IgD-negative memory B cell (primary cell): ENCODE data around the gene ZDHHC14. TPM values are rescaled to one million over a fixed set of nuclear protein-coding genes. Genes with fewer than 3 reads are reported as not detected.
A peak's percentile ranks its signal among the peaks of the same experiment; 100 is the strongest.
"Not testable (repeated sequence)": the region's sequence is repeated elsewhere in the genome, so short reads cannot be mapped to it uniquely, and the experiment has no call there.

Experiments used
- H3K27ac Mint-ChIP-seq, 3 donors: one replicate each; pipeline ENCODE4 v1.8.0; 2020 to 2022; ENCODE audit warnings: mild to moderate bottlenecking in 3 of 3, mixed read lengths in 3 of 3, moderate library complexity in 1 of 3
- H3K27me3 Mint-ChIP-seq: one replicate; pipeline ENCODE4 v1.8.0; 2021; ENCODE audit warnings: mixed read lengths
- H3K36me3 Mint-ChIP-seq: one replicate; pipeline ENCODE4 v1.8.0; 2020; ENCODE audit warnings: mild to moderate bottlenecking, mixed read lengths
- H3K4me1 Mint-ChIP-seq, 3 donors: one replicate each; pipeline ENCODE4 v1.8.0; 2020 to 2022; ENCODE audit warnings: mixed read lengths in 3 of 3, mild to moderate bottlenecking in 1 of 3
- H3K4me3 Mint-ChIP-seq, 4 donors: one replicate each; pipeline ENCODE4 v1.8.0; 2020 to 2022; ENCODE audit warnings: mild to moderate bottlenecking in 4 of 4, mixed read lengths in 4 of 4, moderate library complexity in 3 of 4
- H3K9me3 Mint-ChIP-seq, 3 donors: one replicate each; pipeline ENCODE4 v1.8.0; 2020 to 2021; ENCODE audit warnings: mixed read lengths in 3 of 3, mild to moderate bottlenecking in 1 of 3
- polyA plus RNA-seq: library from polyadenylated mRNA; unstranded; fragments of 300-500 nt; fragmentation: Illumina TruSeq; gene quantifications from one replicate; pipeline ENCODE4 v1.2.3, GENCODE V29; 2021

The ZDHHC14 gene
- polyA plus RNA-seq, 1 donor from 2014 or later = 13.5 TPM

DNA sequence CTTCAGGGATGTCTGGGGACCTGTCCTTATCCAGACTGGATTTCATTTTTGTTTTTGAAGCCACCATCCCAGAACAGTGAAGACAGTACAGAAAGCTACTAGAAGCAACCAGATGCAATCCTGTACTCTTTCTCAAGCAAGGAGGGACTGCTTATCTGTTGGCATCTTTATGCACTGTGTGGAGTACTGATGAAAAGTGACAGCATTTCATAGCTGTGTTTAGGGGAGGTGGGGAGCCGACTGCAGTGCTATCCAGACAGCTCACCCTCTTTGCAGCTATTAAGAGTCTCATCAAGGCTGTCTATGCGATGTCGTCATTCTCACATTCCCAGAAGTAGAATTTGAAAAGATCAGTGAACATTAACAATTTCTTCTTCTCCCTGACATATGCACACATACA, 5.5 kb downstream of the ZDHHC14 start:
- H3K9me3 Mint-ChIP-seq = peaks cover 4 to 24% (median 6%) of the 10 kb centered on the region in 3 donors
- H3K27ac Mint-ChIP-seq = no peak overlapping the region
- H3K4me1 Mint-ChIP-seq = peaks cover 19 to 24% (median 22%) of the 10 kb centered on the region in 3 donors
- H3K4me3 Mint-ChIP-seq = no peak overlapping the region
- no peaks in the 10 kb centered on the region for H3K27me3 Mint-ChIP-seq
- peaks cover 10% of the 10 kb centered on the region for H3K36me3 Mint-ChIP-seq

DNA sequence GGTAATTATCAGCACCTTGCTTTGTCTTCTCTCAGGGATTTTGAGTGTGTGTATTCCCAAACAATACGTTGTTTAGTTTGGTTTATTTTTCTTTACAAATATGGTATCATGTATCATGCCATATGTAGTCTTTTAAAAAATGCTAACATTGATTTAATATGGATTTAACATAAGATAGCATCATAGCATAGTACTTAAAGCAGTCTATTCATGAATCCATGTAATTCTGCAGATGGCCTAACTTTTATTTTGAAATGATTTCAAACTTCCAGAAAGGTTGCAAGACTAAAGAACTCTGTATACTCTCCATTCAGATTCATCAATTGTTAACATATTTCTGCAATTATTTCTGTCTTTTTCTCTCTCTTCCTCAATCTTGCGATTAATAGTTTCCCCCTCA, 7.9 kb downstream of the ZDHHC14 start:
- H3K9me3 Mint-ChIP-seq = peaks cover 4 to 26% (median 8%) of the 10 kb centered on the region in 3 donors
- H3K4me1 Mint-ChIP-seq = peaks cover 19 to 24% (median 22%) of the 10 kb centered on the region in 3 donors
- H3K4me3 Mint-ChIP-seq = no peak overlapping the region
- no peak overlapping the region for H3K27ac Mint-ChIP-seq
- peaks cover 14% of the 10 kb centered on the region for H3K36me3 Mint-ChIP-seq
- peaks cover 1% of the 10 kb centered on the region for H3K27me3 Mint-ChIP-seq

GRCh38 chr6:157390273-157391060, 9.5 kb downstream of the ZDHHC14 start:
- Mint-ChIP-seq H3K36me3 (peaks cover 13% of the 10 kb centered on the region), H3K4me1 (peaks cover 15 to 20% (median 20%) of the 10 kb centered on the region in 3 donors), H3K27ac (no peak overlapping the region), H3K9me3 (peaks cover 4 to 26% (median 8%) of the 10 kb centered on the region in 3 donors), H3K4me3 (peak overlapping the region in 1 of 4 donors; percentile 41), H3K27me3 (peaks cover 1% of the 10 kb centered on the region)

DNA sequence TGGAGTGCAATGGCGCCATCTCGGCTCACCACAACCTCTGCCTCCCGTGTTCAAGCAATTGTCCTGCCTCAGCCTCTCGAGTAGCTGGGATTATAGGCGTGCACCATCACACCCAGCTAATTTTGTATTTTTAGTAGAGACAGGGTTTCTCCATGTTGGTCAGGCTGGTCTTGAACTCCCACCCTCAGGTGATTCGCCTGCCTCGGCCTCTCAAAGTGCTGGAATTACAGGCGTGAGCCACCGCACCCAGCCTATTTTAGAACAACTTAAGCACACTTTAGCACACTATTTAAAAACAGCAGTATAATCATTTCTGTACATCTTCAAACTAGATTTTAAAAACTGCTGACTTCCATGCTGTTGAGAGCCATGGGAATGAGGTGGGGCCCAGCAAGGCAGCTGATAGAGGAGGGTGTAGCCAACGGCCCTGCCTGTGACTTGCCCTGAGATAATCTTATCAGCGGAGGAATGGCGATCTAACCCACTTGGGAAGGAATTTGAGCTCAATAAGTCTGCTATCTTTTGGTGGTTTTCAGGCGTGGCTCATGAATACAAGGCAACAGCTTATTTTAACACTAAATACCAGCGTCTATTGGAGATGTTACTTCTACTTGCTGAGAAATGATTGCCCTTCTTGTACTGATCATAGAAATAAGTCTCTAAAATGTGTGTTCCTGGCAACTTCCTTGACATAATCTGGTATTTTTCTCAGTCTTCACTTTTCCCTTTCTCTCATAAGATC, 12.1 kb downstream of the ZDHHC14 start:
- peak overlapping the region in 1 of 3 donors; percentile 52 for H3K27ac Mint-ChIP-seq
- H3K27me3 Mint-ChIP-seq = peaks cover 1% of the 10 kb centered on the region
- H3K4me3 Mint-ChIP-seq = no peak overlapping the region
- peaks cover 4 to 23% (median 8%) of the 10 kb centered on the region in 3 donors for H3K9me3 Mint-ChIP-seq
- peaks cover 18% of the 10 kb centered on the region for H3K36me3 Mint-ChIP-seq
- H3K4me1 Mint-ChIP-seq = peaks cover 22 to 27% (median 25%) of the 10 kb centered on the region in 3 donors

DNA sequence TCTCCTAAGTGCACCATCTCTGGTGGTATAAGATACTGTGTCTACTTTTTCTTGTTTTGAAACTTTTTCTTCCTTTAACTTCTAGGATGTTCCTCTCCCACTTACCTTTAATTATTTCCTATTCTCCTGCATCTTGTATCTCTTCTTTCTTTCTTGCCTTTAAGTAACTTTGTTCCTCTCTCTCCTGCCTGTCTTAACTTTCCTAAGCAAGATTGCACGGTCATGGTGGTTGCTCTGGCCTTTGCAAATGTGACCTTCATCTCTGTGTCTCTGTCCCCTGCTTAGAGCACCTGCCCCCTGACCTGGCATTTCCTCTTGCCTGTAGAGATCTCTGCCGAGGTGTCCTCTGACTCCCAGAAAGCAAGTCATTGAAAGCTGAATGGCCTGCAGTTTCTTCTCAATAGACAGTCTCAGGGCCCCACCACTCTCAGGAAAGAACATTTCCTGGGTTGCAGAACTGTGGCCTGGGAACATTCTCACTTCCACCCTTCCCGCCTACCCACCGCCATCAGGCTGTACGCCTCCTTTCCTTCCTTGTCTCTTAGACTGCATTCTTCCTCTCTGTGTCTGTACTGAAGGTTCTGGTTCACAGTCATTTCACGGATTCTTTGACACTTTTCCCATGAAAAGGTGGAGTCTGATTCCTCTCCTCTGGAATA, 12.8 kb downstream of the ZDHHC14 start:
- Mint-ChIP-seq H3K27me3 (peaks cover 1% of the 10 kb centered on the region), H3K36me3 (peaks cover 17% of the 10 kb centered on the region), H3K27ac (peak overlapping the region in 1 of 3 donors; percentile 74), H3K4me3 (peak overlapping the region in 1 of 4 donors; percentile 58), H3K4me1 (peaks cover 19 to 27% (median 25%) of the 10 kb centered on the region in 3 donors), H3K9me3 (peaks cover 4 to 19% (median 8%) of the 10 kb centered on the region in 3 donors)

- not testable (repeated sequence) for H3K4me3 Mint-ChIP-seq, H3K27ac Mint-ChIP-seq, H3K27me3 Mint-ChIP-seq
- Mint-ChIP-seq H3K9me3 (peaks cover 0 to 11% (median 5%) of the 10 kb centered on the region in 3 donors), H3K36me3 (peaks cover 17% of the 10 kb centered on the region), H3K4me1 (peaks cover 19 to 30% (median 27%) of the 10 kb centered on the region in 3 donors)
Measured at GRCh38 chr6:157395199-157395598, 14.2 kb downstream of the ZDHHC14 start.

GRCh38 chr6:157396026-157396425, 15.0 kb downstream of the ZDHHC14 start:
- peaks cover 0 to 4% (median 2%) of the 10 kb centered on the region in 3 donors for H3K9me3 Mint-ChIP-seq

DNA sequence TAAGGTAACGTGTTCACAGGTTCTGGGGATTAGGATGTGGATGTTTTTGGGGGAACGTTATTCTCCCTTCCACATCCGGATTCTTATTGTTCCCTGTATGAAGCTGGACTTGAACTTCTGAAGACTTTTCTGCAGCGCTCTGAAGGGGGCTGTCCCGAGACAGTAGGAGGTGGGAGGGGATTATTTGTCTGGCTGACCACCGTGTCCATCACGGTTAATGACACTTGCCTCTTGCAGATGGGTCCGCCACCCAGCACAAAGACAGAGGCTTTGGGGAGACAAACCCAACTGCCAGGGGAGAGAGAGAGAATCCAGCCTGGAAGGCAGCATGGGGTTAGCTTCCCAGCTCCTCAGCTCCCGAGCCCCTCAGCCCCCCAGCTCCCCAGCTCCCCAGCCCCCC, 16.7 kb downstream of the ZDHHC14 start:
- Mint-ChIP-seq H3K4me3 (peak overlapping the region in 1 of 4 donors; percentile 70), H3K9me3 (no peaks in the 10 kb centered on the region), H3K36me3 (peaks cover 19% of the 10 kb centered on the region), H3K4me1 (peaks cover 21 to 29% (median 27%) of the 10 kb centered on the region in 3 donors), H3K27ac (no peak overlapping the region), H3K27me3 (peaks cover 1% of the 10 kb centered on the region)

More at GRCh38 chr6:157396026-157396425, 15.0 kb downstream of the ZDHHC14 start:
- peaks cover 1% of the 10 kb centered on the region for H3K27me3 Mint-ChIP-seq
- H3K4me3 Mint-ChIP-seq = peak overlapping the region in 1 of 4 donors; percentile 45
- peak overlapping the region in 1 of 3 donors; percentile 64 for H3K27ac Mint-ChIP-seq
- H3K36me3 Mint-ChIP-seq = peaks cover 19% of the 10 kb centered on the region
- H3K4me1 Mint-ChIP-seq = peaks cover 25 to 30% (median 27%) of the 10 kb centered on the region in 3 donors

GRCh38 chr6:157398151-157398550, 17.2 kb downstream of the ZDHHC14 start:
- Mint-ChIP-seq H3K9me3 (no peaks in the 10 kb centered on the region), H3K4me3 (no peak overlapping the region), H3K27ac (peak overlapping the region in 1 of 3 donors; percentile 76), H3K36me3 (peaks cover 19% of the 10 kb centered on the region), H3K27me3 (peaks cover 1% of the 10 kb centered on the region), H3K4me1 (peaks cover 24 to 29% (median 24%) of the 10 kb centered on the region in 3 donors)

GRCh38 chr6:157400676-157401075, 19.7 kb downstream of the ZDHHC14 start:
- no peaks in the 10 kb centered on the region for H3K9me3 Mint-ChIP-seq
- peaks cover 16 to 25% (median 23%) of the 10 kb centered on the region in 3 donors for H3K4me1 Mint-ChIP-seq
- no peaks in the 10 kb centered on the region for H3K27me3 Mint-ChIP-seq
- no peak overlapping the region for H3K27ac Mint-ChIP-seq
- peaks cover 13% of the 10 kb centered on the region for H3K36me3 Mint-ChIP-seq
- peak overlapping the region in 1 of 4 donors; percentile 60 for H3K4me3 Mint-ChIP-seq

- Mint-ChIP-seq H3K36me3 (peaks cover 9% of the 10 kb centered on the region), H3K27me3 (no peaks in the 10 kb centered on the region), H3K4me3 (peak overlapping the region in 2 of 4 donors; percentile 28 to 41), H3K9me3 (no peaks in the 10 kb centered on the region), H3K4me1 (peaks cover 13 to 23% (median 16%) of the 10 kb centered on the region in 3 donors), H3K27ac (no peak overlapping the region)
Measured at GRCh38 chr6:157401734-157402338, 20.8 kb downstream of the ZDHHC14 start.

GRCh38 chr6:157402996-157403685, 22.2 kb downstream of the ZDHHC14 start:
- no peaks in the 10 kb centered on the region for H3K9me3 Mint-ChIP-seq
- H3K4me1 Mint-ChIP-seq = peaks cover 13 to 20% (median 17%) of the 10 kb centered on the region in 3 donors
- no peak overlapping the region for H3K27ac Mint-ChIP-seq
- H3K36me3 Mint-ChIP-seq = peaks cover 8% of the 10 kb centered on the region
- no peaks in the 10 kb centered on the region for H3K27me3 Mint-ChIP-seq
- no peak overlapping the region for H3K4me3 Mint-ChIP-seq

GRCh38 chr6:157403686-157404051, 22.7 kb downstream of the ZDHHC14 start:
- H3K4me3 Mint-ChIP-seq = no peak overlapping the region
- H3K36me3 Mint-ChIP-seq = peaks cover 5% of the 10 kb centered on the region
- no peak overlapping the region for H3K27ac Mint-ChIP-seq
- no peaks in the 10 kb centered on the region for H3K27me3 Mint-ChIP-seq
- H3K9me3 Mint-ChIP-seq = peaks cover 0 to 2% (median 2%) of the 10 kb centered on the region in 3 donors
- H3K4me1 Mint-ChIP-seq = peaks cover 13 to 18% (median 17%) of the 10 kb centered on the region in 3 donors

DNA sequence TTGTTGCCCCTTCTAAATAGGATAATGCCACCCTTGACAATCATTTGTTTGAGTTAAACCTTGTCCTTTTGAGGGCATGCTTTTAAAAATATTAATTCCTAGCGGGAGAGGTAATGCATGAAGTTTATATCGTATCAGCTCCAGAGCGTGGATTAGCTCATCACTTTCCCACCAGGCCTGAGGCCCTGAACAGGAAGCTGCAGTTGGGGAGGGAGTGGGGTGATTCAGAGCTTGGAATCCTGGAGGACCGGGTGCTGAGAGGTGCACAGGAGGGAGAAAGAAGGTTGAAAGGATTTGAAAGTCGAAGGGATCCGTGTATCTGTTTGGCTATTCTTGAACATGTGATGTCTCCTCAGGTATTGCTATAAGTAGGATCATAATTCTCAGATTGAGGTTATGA, 25.0 kb downstream of the ZDHHC14 start:
- Mint-ChIP-seq H3K4me3 (no peak overlapping the region), H3K27me3 (no peaks in the 10 kb centered on the region), H3K27ac (no peak overlapping the region), H3K9me3 (peaks cover 0 to 2% (median 2%) of the 10 kb centered on the region in 3 donors), H3K36me3 (peaks cover 2% of the 10 kb centered on the region), H3K4me1 (peaks cover 7 to 19% (median 19%) of the 10 kb centered on the region in 3 donors)
